ENCODE measurements around the gene DDX10.

- TF ChIP-seq CTCF (IDR thresholded peaks at IDR 0.05; ENCODE audit: insufficient read depth, low read length) (no peak), SPI1 (IDR thresholded peaks at IDR 0.05; ENCODE audit: borderline replicate concordance, low read depth) (no peak), GABPA (IDR thresholded peaks at IDR 0.05; ENCODE audit: low read depth) (no peak), REST (IDR thresholded peaks at IDR 0.05; ENCODE audit: insufficient replicate concordance, low read depth) (no peak), POLR2AphosphoS5 (IDR thresholded peaks at IDR 0.05; ENCODE audit: low read depth) (no peak)
These were observed 262.1 kb downstream of the DDX10 start for GRCh38 chr11:108926841-108927577.

Data from HL-60 (cell line).